OCI-M1 (cell line): ENCODE measurements around the gene PRCD.
A peak's percentile ranks its signal among the peaks of the same experiment; 100 is the strongest.
"Not testable (repeated sequence)": the region's sequence is repeated elsewhere in the genome, so short reads cannot be mapped to it uniquely, and the experiment has no call there.

Source experiments
- DNase-seq: peaks from one replicate; lab custom pipeline; 2025; lab: John Stamatoyannopoulos, UW

The PRCD gene

GRCh38 chr17:76504117-76504516 is 35.7 kb upstream of the PRCD start:
- peak; percentile 61 for DNase-seq

GRCh38 chr17:76506408-76507345 is 33.2 kb upstream of the PRCD start:
- DNase-seq = peak; percentile 78

- not testable (repeated sequence) for DNase-seq
These were observed 31.3 kb upstream of the PRCD start for GRCh38 chr17:76508472-76509063.

- no peak for DNase-seq
These were observed 29.0 kb upstream of the PRCD start for GRCh38 chr17:76510831-76511244.

- DNase-seq = no peak
These were observed 28.0 kb upstream of the PRCD start for GRCh38 chr17:76511668-76512365.

GRCh38 chr17:76512366-76513305 is 27.2 kb upstream of the PRCD start:
- no peak for DNase-seq

- DNase-seq = no peak
These were observed 26.5 kb upstream of the PRCD start for GRCh38 chr17:76513306-76513692.

- DNase-seq = not testable (repeated sequence)
These were observed 25.5 kb upstream of the PRCD start for GRCh38 chr17:76514355-76514754.

- no peak for DNase-seq
These were observed 24.4 kb upstream of the PRCD start for GRCh38 chr17:76515274-76515949.

- DNase-seq = no peak
These were observed 22.2 kb upstream of the PRCD start for GRCh38 chr17:76517638-76518038.

GRCh38 chr17:76519048-76519966 is 20.5 kb upstream of the PRCD start:
- DNase-seq = no peak

GRCh38 chr17:76521262-76521661 is 18.6 kb upstream of the PRCD start:
- DNase-seq = no peak

- DNase-seq = not testable (repeated sequence)
These were observed 18.2 kb upstream of the PRCD start for GRCh38 chr17:76521683-76522082.

GRCh38 chr17:76523084-76524037 is 16.5 kb upstream of the PRCD start:
- DNase-seq = peak; percentile 74

- no peak for DNase-seq
These were observed 15.0 kb upstream of the PRCD start for GRCh38 chr17:76524598-76525512.

- not testable (repeated sequence) for DNase-seq
These were observed 14.4 kb upstream of the PRCD start for GRCh38 chr17:76525513-76525833.

- not testable (repeated sequence) for DNase-seq
These were observed 12.8 kb upstream of the PRCD start for GRCh38 chr17:76527016-76527415.
